IPS-18c (cell line): ENCODE data around the gene CCL28.
"Not testable (repeated sequence)": the region's sequence is repeated elsewhere in the genome, so short reads cannot be mapped to it uniquely, and the experiment has no call there.

Experiments used
- H3K4me3 ChIP-seq: 2 replicates; pipeline ENCODE4 v1.7.0; 2013; ENCODE audit warnings: low read depth, mild to moderate bottlenecking, low read length, moderate library complexity; ENCODE audit not compliant: insufficient read depth
- H3K9me3 ChIP-seq: one replicate; pipeline ENCODE4 v1.6.1; 2013; ENCODE audit warnings: mild to moderate bottlenecking, low read length, moderate library complexity; ENCODE audit not compliant: control insufficient read depth, insufficient read depth

Gene CCL28

GRCh38 chr5:43415935-43416802, 4.0 kb upstream of the CCL28 start:
- no peak overlapping the region for H3K4me3 ChIP-seq
- peaks cover 2% of the 10 kb centered on the region for H3K9me3 ChIP-seq

DNA sequence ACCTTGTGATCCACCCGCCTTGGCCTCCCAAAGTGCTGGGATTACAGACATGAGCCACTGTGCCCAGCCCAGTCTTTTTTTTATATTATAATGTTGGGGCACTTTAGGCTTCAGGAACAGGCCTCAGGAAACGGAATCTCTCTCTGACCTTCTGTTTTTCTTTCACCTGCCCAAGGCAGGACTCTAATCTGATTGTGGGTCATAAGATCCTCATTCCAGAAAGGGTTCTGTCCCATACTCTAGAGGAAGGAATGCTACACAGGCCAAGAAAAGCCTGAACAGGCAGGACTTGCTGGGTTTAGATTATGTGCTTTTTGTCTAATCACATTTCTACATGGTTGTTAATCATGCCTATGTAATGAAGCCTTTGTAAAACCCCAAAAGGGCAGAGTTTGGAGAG, 1.8 kb upstream of the CCL28 start:
- H3K9me3 ChIP-seq, result peaks cover 2% of the 10 kb centered on the region
- no peak overlapping the region for H3K4me3 ChIP-seq

GRCh38 chr5:43412644-43413043, 453 bp upstream of the CCL28 start:
- Histone ChIP-seq H3K9me3 (peaks cover 2% of the 10 kb centered on the region), H3K4me3 (no peak overlapping the region)

DNA sequence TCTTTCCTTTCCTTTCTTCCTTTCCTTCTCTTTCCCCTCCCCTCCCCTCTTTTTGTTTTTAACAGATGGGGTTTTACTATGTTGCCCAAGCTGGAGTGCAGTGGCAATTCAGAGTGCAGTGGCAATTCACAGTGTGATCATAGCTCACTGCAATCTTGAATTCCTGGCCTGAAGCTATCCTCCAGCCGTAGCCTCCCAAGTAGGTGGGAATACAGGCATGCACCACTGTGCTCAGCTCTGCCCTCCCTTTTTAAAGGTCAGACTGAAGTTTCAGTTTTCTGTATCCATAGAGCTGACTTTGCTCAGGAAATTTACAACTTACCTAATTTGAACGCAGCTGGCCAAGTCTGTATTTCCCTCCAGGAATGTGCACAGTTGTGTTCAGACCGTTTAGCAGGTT, 696 bp downstream of the CCL28 start:
- H3K4me3 ChIP-seq, result no peak overlapping the region

DNA sequence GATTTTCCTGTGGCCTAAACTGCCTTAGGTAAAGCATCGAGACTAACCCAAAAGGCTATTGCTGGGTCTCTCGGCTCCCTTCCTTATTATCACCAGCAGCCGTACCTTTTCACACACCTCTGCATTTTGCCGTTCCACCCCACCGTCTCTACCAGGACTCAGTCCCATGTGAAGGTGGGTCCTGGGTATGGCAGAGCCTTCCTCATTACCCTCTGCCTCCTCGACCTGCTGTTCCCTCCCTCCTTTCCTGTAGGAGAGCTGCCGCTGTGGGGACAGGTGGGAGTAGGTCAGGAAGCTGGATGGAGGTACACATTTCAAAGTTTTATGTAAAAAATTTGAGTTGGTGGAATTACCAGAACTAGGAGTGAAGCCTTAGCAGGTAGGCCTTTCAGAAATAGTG, 1.8 kb downstream of the CCL28 start:
- Histone ChIP-seq H3K4me3 (no peak overlapping the region), H3K9me3 (peaks cover 2% of the 10 kb centered on the region)

More for the DNA sequence above, 696 bp downstream of the CCL28 start:
- peaks cover 2% of the 10 kb centered on the region for H3K9me3 ChIP-seq

GRCh38 chr5:43409809-43410271, 2.4 kb downstream of the CCL28 start:
- Histone ChIP-seq H3K9me3 (peaks cover 2% of the 10 kb centered on the region), H3K4me3 (no peak overlapping the region)

GRCh38 chr5:43402524-43403066, 9.6 kb downstream of the CCL28 start:
- H3K4me3 ChIP-seq, H3K9me3 ChIP-seq: not testable (repeated sequence)

- H3K4me3 ChIP-seq, result no peak overlapping the region
These were observed 10.4 kb downstream of the CCL28 start for GRCh38 chr5:43401827-43402226.

GRCh38 chr5:43400082-43400481, 12.1 kb downstream of the CCL28 start:
- no peaks in the 10 kb centered on the region for H3K9me3 ChIP-seq
- no peak overlapping the region for H3K4me3 ChIP-seq

More at GRCh38 chr5:43401827-43402226, 10.4 kb downstream of the CCL28 start:
- H3K9me3 ChIP-seq, result no peaks in the 10 kb centered on the region

DNA sequence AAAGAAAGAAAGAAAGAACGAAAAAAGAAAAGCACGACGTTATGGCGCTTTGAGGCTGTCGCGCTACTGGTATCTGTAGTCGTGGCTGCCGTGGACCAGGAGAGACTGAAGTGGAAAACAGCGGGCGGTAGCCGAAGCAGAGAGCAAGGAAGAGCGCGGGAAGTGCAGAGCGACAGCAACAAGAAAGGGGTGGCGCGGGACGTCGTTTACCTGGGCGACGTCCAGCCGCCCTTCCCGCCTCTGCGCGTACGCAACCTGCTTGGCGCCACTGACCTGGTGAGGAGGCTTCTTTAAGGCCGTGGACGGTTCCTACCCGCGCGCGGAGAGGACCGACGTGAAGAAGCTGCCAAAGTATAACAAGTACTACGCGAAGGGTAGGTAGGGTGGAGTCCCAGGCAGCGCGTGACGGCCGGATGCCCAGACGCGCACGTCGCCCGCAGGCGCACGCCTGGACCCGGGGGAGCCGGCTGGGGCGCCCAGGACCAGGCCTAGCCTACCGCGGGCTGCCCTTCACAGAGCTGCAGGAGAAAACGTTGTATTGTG, 15.4 kb downstream of the CCL28 start:
- Histone ChIP-seq H3K4me3 (peak overlapping the region; percentile 28; the same call in 1 of the 2 replicates), H3K9me3 (no peaks in the 10 kb centered on the region)

- Histone ChIP-seq H3K9me3 (no peaks in the 10 kb centered on the region), H3K4me3 (no peak overlapping the region)
These were observed 21.7 kb downstream of the CCL28 start for GRCh38 chr5:43390471-43390870.

DNA sequence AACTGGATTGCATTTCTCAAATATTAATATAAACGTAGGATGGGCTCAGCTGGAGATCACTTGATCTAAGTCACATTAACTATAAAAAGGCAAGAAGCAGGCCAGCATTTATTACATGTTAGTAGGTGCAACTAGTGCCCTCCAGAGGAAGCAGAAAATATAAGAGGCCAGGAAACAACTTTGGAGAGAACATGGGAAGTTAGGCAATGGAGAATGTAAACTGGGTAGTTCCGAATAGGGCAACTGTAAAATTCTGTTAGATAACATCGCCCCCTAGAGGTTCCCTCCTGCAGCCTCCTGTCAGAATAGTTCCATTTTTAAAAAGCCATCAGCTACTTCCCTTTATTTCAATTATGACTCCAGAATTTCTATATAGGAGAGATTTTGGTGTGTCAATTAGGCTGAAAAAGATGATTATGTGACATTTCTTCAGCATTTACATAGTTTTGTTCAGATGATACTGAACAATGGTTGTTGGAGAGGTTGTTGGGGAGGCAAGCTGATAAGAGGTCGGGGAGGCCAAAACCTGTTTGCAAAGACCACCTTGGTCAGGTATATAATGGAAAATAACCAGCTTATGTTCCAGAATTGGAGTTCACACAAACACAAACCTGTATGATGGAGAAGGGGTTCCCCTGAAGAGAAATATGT, 22.4 kb downstream of the CCL28 start:
- no peak overlapping the region for H3K4me3 ChIP-seq
- no peaks in the 10 kb centered on the region for H3K9me3 ChIP-seq

GRCh38 chr5:43386960-43387362, 25.2 kb downstream of the CCL28 start:
- Histone ChIP-seq H3K9me3 (no peaks in the 10 kb centered on the region), H3K4me3 (no peak overlapping the region)

DNA sequence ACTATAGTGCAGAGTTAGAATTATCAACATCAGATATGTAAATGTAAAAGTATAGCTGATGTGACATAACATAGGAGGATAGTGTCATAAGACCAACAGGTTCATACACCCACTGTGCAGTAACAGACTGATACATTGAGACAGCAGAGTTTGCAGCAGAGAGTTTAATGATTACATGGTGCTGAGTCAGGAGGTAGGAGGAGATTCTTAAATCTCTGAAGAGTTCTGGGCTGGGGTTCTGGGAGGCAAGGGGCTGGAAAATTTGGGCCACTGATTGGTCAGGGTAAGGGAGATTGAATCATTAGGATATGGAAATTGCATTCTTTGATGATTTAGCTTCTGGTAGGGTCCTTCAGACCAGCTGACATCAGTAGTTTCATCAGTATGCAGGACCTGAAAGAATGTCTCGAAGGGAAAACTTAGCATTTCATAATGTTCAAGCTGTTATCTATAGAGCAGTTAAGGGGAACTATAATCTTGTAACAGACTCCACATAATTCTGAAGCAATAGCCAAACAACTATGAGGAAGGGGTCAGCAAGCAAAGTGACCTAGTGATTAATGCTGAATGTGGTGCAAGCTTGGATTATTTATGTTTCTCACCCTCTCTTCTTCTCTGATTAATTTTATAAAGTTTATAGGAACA, 35.6 kb downstream of the CCL28 start:
- Histone ChIP-seq H3K9me3 (no peaks in the 10 kb centered on the region), H3K4me3 (no peak overlapping the region)

GRCh38 chr5:43371821-43372220, 40.4 kb downstream of the CCL28 start:
- H3K4me3 ChIP-seq, result no peak overlapping the region
- H3K9me3 ChIP-seq, result peaks cover 2% of the 10 kb centered on the region

GRCh38 chr5:43370352-43370751, 41.8 kb downstream of the CCL28 start:
- Histone ChIP-seq H3K4me3 (no peak overlapping the region), H3K9me3 (peaks cover 4% of the 10 kb centered on the region)

DNA sequence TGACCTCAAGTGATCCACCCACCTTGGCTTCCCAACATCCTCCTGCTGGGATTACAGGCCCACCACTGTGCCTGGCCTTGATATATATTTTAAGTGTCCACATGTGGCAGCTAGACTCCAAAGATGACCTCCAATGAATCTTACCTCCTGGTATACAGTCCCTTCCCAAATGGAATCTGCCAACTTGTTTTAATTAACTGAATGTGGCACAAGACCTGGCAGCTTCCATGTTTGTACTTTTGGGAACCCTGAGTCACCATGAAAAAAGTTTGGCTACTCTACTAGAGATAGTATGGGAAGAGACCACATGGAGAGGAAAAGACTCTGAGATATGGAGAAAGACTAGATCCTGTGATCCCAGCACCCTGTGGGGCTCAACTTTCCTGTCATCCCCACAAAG, 42.5 kb downstream of the CCL28 start:
- peaks cover 4% of the 10 kb centered on the region for H3K9me3 ChIP-seq
- no peak overlapping the region for H3K4me3 ChIP-seq
